T47D (cell line): ENCODE results near the gene GPBP1.
A peak's percentile ranks its signal among the peaks of the same experiment; 100 is the strongest.
"Not testable (repeated sequence)": the region's sequence is repeated elsewhere in the genome, so short reads cannot be mapped to it uniquely, and the experiment has no call there.

ENCODE experiments used
- DNase-seq, 2 experiments: peaks; one replicate each; pipeline versions ENCODE4 v3.0.0 to v3.0.0-alpha.2; 2011 to 2012; ENCODE audit warnings: low read depth in 1 of 2, low spot score in 1 of 2
- JUND ChIP-seq: IDR thresholded peaks from 2 replicates; pipeline ENCODE4 v1.6.1; 2012; ENCODE audit warnings: low read depth
- in situ Hi-C: cut with HindIII; loops from 2 replicates; pipeline ENCODE4 v1.10.0; 2016; ENCODE audit warnings: low sequenced_read_pairs, low pct_unique_long_range_greater_than_20kb

Gene GPBP1

GRCh38 chr5:57243286-57244137 lies 69.7 kb downstream of the GPBP1 start:
- no peak for TF ChIP-seq JUND
- no peak for DNase-seq
- in situ Hi-C loops = no loop called here

- no peak for DNase-seq
- TF ChIP-seq JUND = no peak
- in situ Hi-C loops = no loop called here
Measured at GRCh38 chr5:57244331-57244730, 70.5 kb downstream of the GPBP1 start.

GRCh38 chr5:57246426-57246825 lies 72.6 kb downstream of the GPBP1 start:
- in situ Hi-C loops = no loop called here
- DNase-seq = no peak
- TF ChIP-seq JUND = no peak

GRCh38 chr5:57247765-57248164 lies 73.9 kb downstream of the GPBP1 start:
- no peak for DNase-seq
- in situ Hi-C loops = no loop called here
- no peak for TF ChIP-seq JUND

- DNase-seq = no peak
- in situ Hi-C loops = no loop called here
- no peak for TF ChIP-seq JUND
Measured at GRCh38 chr5:57249265-57249874, 75.5 kb downstream of the GPBP1 start.

GRCh38 chr5:57258052-57258451 lies 84.2 kb downstream of the GPBP1 start:
- in situ Hi-C loops = no loop called here
- no peak for DNase-seq
- TF ChIP-seq JUND = no peak

- in situ Hi-C loops = no loop called here
- DNase-seq = no peak
Measured at GRCh38 chr5:57258943-57259342, 85.1 kb downstream of the GPBP1 start.

GRCh38 chr5:57259704-57260103 lies 85.8 kb downstream of the GPBP1 start:
- no peak for TF ChIP-seq JUND
- in situ Hi-C loops = no loop called here
- no peak for DNase-seq

More at GRCh38 chr5:57258943-57259342, 85.1 kb downstream of the GPBP1 start:
- no peak for TF ChIP-seq JUND

GRCh38 chr5:57262541-57262940 lies 88.7 kb downstream of the GPBP1 start:
- DNase-seq = no peak
- in situ Hi-C loops = no loop called here
- TF ChIP-seq JUND = no peak

- in situ Hi-C loops = no loop called here
- TF ChIP-seq JUND = no peak
- DNase-seq = no peak
Measured at GRCh38 chr5:57267805-57268204, 93.9 kb downstream of the GPBP1 start.

GRCh38 chr5:57276353-57276752 lies 102.5 kb downstream of the GPBP1 start:
- DNase-seq = no peak
- in situ Hi-C loops = no loop called here
- no peak for TF ChIP-seq JUND

- peak in 1 of 2 experiments; percentile 56 for DNase-seq
- no peak for TF ChIP-seq JUND
- in situ Hi-C loops = no loop called here
Measured at GRCh38 chr5:57277085-57277484, 103.2 kb downstream of the GPBP1 start.

- TF ChIP-seq JUND = no peak
- no peak for DNase-seq
- in situ Hi-C loops = no loop called here
Measured at GRCh38 chr5:57280853-57281252, 107.0 kb downstream of the GPBP1 start.

- in situ Hi-C loops = not testable (repeated sequence)
Measured at GRCh38 chr5:57285084-57285483, 111.2 kb downstream of the GPBP1 start.

More at GRCh38 chr5:57285084-57285483, 111.2 kb downstream of the GPBP1 start:
- DNase-seq = not testable (repeated sequence)
